ENCODE results near the gene S100A4.

S100A4 gene

DNA sequence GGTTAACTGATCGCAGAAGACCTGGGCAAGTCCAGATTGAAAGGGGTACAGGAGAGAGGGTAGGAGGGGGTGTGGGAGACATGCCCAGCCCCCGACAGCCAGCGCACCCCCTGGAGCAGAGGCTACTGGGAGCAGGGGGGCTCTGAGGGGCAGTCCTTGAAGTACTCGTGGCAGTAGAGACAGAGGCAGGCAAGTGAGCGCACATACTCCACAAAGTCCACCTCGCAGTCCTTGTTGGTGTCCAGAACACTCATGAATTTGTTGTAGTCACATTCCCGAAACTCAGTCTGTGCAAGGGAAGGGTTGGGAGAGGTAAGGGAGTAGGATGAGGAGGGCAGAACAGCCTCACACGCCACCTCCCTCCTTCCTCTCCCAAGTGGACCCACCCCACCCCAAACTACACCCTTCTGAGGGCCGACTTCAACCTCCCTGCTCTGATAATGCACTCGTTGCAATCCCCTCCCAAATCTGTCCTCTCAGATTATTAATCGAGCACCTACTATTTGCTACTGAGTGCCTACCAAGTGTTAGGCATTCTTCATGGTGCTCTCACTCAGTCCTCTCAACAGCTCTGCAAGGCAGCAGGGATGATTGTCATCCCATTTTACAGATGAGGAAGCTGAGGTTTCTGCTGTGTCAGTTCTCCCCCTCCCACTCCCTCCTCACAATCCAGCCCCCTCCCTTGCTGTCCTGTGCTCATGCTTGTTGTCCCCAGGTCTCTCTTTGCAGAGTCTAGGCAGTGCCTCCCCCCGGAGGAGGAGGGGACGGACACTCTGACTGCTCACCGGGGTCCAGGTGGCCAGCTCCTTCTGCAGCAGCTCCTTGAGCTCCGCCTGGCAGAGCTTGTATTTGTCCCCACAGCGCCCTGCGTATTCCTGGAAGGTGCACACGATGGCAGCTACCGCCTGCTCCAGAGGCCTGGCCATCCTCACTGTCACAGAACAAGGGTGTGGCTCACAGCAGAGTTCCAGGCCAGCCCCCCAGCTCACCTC is 2.2 kb upstream of the S100A4 start:
- FAIRE-seq (no peak), DNase-seq (ENCODE audit: low spot score) (no peak)

- no peak for FAIRE-seq
- no peak for DNase-seq (ENCODE audit: low spot score)
Observed at GRCh38 chr1:153546796-153547559, 1.4 kb upstream of the S100A4 start.

- FAIRE-seq = no peak
- no peak for DNase-seq (ENCODE audit: low spot score)
Observed at GRCh38 chr1:153546371-153546770, 765 bp upstream of the S100A4 start.

DNA sequence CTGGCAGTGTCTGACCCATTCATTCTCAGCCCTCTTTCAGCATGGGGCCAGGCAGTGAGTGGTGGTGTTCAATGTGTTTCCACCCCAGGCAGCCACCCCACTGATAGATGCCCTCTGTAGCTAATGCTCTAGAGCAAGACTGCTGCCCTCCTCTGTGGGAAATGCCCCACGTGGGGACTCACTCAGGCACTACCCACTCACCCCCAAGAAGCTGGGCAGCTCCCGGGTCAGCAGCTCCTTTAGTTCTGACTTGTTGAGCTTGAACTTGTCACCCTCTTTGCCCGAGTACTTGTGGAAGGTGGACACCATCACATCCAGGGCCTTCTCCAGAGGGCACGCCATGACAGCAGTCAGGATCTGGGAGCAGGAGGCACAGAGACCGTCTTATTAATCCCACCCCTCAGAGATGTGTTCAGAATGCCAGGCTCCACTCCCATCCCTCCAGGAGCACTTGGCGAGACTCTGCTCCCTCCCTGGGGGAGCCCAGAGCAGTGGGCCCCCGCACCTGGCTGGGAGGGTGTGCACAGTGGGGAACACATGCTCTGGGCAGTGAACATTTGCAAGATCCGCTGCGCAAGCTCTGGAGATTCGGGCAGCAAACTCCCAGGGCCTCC is 1.0 kb downstream of the S100A4 start:
- FAIRE-seq = no peak
- DNase-seq (ENCODE audit: low spot score) = no peak

- DNase-seq (ENCODE audit: low spot score) (no peak), FAIRE-seq (no peak)
Observed at GRCh38 chr1:153543736-153544135, 1.9 kb downstream of the S100A4 start.

- FAIRE-seq (no peak), DNase-seq (ENCODE audit: low spot score) (no peak)
Observed at GRCh38 chr1:153542956-153543711, 2.5 kb downstream of the S100A4 start.

- FAIRE-seq (no peak), DNase-seq (ENCODE audit: low spot score) (no peak)
Observed at GRCh38 chr1:153541641-153542590, 3.7 kb downstream of the S100A4 start.

DNA sequence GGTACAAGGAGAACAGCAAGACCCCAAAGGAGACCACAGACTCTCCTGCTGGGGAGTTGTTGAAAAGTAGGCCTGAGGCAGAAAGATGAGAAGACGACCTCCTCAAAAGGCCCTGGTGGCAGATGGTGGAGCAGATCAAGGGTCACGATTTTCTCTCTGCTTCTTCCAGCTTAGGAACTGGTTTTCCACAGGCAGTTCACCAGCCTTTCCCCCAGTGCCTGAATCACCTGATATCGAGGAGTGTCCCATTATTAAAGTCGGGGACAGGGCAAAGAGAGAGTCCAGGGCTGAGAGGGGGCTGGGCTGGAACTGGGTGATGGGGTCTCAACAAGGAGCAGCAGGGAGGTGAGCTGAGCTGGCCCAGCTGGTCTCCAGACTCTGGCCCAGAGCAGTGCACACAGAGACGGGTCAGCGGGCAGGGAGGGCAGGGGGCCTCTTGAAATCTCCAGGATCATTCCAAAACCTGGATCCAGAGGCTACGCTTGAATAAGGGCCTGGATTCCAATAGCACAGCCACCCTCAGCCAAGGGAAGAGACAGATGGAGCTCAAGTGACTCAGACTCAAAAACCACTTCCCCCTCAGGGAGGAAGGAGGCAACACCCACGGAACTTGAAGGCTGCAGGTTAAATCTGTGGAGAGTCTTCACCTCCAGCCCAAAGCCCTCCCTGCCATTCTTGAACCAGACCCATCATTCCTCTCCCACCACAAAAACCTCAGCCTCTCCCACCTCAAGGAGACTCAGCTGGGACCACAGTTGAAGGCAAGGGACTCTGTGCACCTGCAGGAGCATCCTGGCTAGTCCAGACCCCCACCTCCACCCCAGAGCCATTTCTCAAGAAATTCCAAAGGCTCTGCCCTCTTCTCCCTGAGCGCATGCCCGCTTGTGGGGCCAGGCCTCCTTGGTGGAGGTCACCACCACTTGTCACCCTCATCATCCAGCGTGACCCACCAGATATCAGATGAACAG is 4.9 kb downstream of the S100A4 start, which contains the start of gene S100A5:
Gene S100A5 (minus strand): TSS at position 541 of the 968 bp plus-strand sequence. CDS start 743 bp downstream, outside the sequence.
- peak; percentile 69 for DNase-seq (ENCODE audit: low spot score)
- FAIRE-seq = peak; percentile 63

DNA sequence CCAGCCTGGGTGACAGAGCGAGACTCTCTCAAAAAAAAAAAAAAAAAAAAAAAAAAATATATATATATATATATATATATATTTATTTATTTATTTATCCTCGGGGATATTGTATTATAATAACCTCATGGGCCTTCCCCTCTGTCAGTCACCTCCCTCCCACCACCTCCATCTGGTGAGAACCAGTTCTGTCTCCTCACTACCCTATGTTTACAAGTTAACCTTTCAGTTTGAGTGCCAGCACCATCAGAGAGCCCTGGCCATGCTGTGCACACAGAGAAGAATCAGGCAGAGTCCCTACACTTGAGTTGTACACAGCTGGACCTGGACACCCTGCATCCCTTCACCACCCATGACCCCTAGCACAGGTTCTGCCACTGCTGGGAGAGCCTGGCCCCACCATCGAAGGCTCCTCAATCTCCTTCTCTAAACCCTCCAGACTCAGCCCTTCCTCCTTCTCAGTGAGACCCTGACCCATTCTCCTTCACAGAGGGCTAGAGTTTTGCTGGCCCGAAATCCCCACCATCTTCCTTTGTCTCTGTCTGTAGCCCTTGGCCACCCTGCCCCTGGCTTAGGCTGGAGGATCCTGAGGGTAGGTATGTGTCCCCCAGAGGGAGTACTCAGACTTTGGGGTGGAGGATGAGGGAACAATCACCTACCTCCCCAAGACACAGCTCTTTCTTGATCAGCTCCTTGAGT is 6.1 kb downstream of the S100A4 start:
- FAIRE-seq (no peak), DNase-seq (ENCODE audit: low spot score) (no peak)

DNA sequence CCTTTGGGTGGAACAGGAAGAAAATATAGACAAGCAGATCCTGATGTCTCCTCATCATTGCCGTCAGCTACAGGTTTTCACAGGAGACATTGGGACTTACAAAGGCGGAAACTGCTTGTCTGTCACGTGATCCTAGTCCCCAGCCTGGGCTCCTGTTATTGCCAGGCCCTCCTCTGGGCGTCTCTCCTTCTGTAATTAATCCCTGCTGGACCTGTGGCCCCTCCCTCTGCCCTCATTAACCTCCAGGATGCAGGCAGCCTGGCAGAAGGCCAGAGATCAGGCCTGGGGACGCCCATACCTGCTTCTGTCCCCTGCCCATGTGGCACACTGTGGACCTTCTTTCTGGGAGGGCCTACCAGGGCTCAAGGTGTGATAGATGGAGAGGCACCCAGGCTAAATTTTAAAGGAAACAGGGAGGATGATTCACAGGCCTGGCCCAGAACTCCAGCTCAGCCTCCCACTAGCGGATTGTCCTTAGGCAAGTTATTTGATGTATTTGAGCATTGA is 7.2 kb downstream of the S100A4 start:
- FAIRE-seq = no peak
- no peak for DNase-seq (ENCODE audit: low spot score)

GRCh38 chr1:153537376-153537730 is 8.3 kb downstream of the S100A4 start:
- no peak for FAIRE-seq
- no peak for DNase-seq (ENCODE audit: low spot score)

DNA sequence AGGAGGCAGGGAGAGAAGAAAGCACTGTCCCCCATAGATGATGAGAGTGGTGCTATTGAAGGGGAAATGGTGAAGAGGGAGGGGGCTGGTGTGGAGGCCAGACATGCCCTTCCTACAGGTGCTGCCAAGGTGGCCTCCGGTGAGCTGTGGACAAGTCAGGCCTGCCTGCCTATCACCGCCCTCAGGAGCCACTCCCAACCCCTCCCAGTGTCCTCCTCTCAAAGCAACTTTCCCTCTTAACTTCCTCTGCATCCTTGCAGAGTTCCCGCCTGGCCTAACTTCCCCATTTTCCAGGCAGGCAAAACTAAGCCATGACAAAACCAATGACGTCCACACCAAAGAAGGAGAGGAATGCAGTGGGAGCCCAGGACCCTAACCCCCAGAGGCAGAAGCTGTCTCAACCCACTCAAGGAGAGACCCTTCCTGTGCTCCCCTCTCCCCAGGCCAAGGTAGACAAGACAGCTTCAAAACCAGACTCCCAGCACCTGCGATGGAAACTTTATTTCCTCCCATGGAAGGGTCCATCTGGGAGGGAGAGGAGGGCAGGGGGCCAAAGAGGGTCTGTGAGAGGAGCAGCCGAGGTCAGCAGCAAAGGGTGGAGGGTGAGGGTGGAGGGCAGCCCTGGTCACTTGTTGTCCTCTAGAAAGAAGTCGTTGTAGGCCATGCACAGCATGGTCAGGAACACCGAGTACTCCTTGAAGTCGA is 8.8 kb downstream of the S100A4 start:
- DNase-seq (ENCODE audit: low spot score) (no peak), FAIRE-seq (no peak)

DNA sequence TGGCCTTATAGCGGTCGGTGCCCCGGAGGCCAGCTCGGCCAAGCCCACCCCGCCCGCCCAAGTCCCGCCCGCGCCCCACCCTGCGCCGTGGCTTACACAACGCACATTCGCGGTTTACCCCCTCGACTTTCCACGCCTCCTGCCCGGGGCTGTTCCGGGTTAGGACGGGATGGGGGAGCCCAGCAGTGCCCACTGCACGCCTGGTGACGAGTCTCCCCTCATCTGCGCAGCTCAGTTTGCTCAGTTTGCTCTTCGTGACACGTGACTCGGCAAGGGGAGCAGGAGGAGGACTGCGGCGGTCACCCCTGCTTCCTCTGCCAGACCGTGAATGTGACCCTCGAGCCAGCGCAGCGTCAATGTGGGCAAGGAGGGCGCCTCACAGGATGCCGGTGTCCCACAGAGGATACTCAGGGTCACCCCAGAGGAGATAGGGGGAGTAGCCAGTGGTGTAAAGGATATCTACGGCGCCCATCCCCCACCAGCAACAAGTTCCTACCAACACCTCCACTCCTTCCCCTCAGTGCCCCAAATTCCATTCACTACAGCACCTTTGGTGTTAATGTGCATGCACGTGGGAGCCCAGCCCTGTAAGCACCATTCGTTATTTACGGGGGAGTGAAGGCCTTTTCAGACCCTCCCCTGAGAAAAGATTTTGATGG is 9.5 kb downstream of the S100A4 start:
- DNase-seq (ENCODE audit: low spot score) = peak; percentile 85
- FAIRE-seq = no peak

DNA sequence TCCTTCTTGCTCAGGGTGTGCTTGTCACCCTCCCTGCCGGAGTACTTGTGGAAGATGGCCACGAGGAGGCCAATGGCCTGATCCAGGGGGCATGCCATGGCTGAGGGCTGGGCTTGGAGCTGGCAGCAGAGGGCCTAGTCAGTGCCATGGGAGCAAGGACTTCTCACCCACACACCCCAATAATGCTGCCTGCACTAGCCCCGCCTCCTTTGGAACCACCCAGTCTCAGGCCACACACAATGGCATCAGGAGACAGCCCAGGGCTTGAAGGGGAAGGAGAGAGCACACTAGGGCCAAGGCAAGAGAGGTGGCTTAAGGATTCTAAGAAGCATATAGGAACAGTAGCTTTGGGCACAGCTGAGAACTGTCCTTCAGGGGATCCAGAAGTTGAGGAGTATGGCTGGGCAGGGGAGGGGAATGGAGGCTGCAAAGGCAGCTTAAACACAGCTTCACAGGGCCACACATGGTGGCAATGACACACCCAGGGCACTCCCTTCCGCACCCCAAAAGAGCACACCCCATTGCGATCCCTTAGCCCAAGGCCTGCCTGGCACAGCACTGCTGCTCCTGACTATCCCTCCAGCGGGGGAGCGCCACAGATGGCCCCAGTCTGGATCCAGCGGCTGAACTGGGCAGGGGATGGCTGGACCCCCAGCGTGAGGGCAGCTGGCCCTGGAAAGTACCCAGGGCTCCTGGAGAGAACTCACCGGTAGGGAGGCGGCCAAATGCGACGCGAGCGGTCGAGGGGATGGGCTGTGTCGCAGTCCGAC is 10.2 kb downstream of the S100A4 start, which contains the start of gene S100A6:
Gene S100A6 (minus strand): TSS at position 750 of the 770 bp plus-strand sequence. CDS start 652 bp downstream, at position 98.
- FAIRE-seq (no peak), DNase-seq (ENCODE audit: low spot score) (peak; percentile 34)

DNA sequence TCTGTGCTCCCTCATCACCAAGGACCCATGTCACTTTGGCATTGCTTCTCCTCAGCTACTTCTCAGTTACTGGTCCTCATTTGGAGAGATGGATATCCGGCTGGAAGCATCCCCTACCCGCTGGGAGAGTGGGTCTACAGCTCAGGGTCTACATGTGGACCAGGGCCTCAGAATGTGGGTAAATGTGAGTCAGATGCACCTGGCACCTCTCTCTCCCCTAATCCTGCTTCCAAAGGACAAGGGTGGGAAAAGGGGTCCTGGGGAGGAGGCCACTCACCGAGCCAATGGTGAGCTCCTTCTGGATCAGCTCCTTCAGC is 10.7 kb downstream of the S100A4 start:
- DNase-seq (ENCODE audit: low spot score) = no peak
- FAIRE-seq = no peak

Measured in RCC 7860 (cell line).